NCI-H1048 (cell line): ENCODE measurements around the gene RAD51B.
"Not testable (repeated sequence)": the region's sequence is repeated elsewhere in the genome, so short reads cannot be mapped to it uniquely, and the experiment has no call there.

Source experiments
- DNase-seq: peaks from one replicate; lab custom pipeline; 2025; lab: John Stamatoyannopoulos, UW

Gene RAD51B

GRCh38 chr14:67949771-67950170 is 130.2 kb downstream of the RAD51B start:
- DNase-seq = no peak

- DNase-seq = no peak
Measured at GRCh38 chr14:67950386-67950785, 130.8 kb downstream of the RAD51B start.

GRCh38 chr14:67951529-67952135 is 132.1 kb downstream of the RAD51B start:
- no peak for DNase-seq

GRCh38 chr14:67952381-67952780 is 132.8 kb downstream of the RAD51B start:
- no peak for DNase-seq

GRCh38 chr14:67952786-67953185 is 133.2 kb downstream of the RAD51B start:
- DNase-seq = no peak

- DNase-seq = no peak
Measured at GRCh38 chr14:67955261-67955660, 135.7 kb downstream of the RAD51B start.

- DNase-seq = no peak
Measured at GRCh38 chr14:67957946-67958345, 138.4 kb downstream of the RAD51B start.

GRCh38 chr14:67961676-67962075 is 142.1 kb downstream of the RAD51B start:
- no peak for DNase-seq

- DNase-seq = no peak
Measured at GRCh38 chr14:67962215-67962644, 142.7 kb downstream of the RAD51B start.

- DNase-seq = no peak
Measured at GRCh38 chr14:67963545-67963944, 144.0 kb downstream of the RAD51B start.

- no peak for DNase-seq
Measured at GRCh38 chr14:67963960-67964812, 144.6 kb downstream of the RAD51B start.

GRCh38 chr14:67965696-67966095 is 146.1 kb downstream of the RAD51B start:
- DNase-seq = no peak

GRCh38 chr14:67967206-67967605 is 147.6 kb downstream of the RAD51B start:
- no peak for DNase-seq

- DNase-seq = not testable (repeated sequence)
Measured at GRCh38 chr14:67967970-67968369, 148.4 kb downstream of the RAD51B start.

GRCh38 chr14:67970923-67971322 is 151.3 kb downstream of the RAD51B start:
- no peak for DNase-seq

- DNase-seq = no peak
Measured at GRCh38 chr14:67971627-67972625, 152.3 kb downstream of the RAD51B start.

- DNase-seq = no peak
Measured at GRCh38 chr14:67973436-67973835, 153.9 kb downstream of the RAD51B start.

GRCh38 chr14:67975470-67975869 is 155.9 kb downstream of the RAD51B start:
- DNase-seq = no peak

GRCh38 chr14:67977434-67978034 is 158.0 kb downstream of the RAD51B start:
- DNase-seq = no peak

GRCh38 chr14:67978749-67979148 is 159.2 kb downstream of the RAD51B start:
- DNase-seq = no peak

GRCh38 chr14:67982711-67983608 is 163.4 kb downstream of the RAD51B start:
- DNase-seq = no peak
